ENCODE data around the gene HIVEP2. TPM values are rescaled to one million over a fixed set of nuclear protein-coding genes. Genes with fewer than 3 reads are reported as not detected.

HIVEP2 gene
- total RNA-seq, 1 donor = 28.9 TPM

- no peak overlapping the region for H3K4me3 ChIP-seq (ENCODE audit: low read depth, low read length)
- TF ChIP-seq CTCF (IDR thresholded peaks at IDR 0.05; ENCODE audit: insufficient read depth, low read depth, low read length) = no peak
- no peak for DNase-seq (ENCODE audit: low read depth)
Measured at GRCh38 chr6:142787422-142787821, 157.6 kb downstream of the HIVEP2 start.

DNA sequence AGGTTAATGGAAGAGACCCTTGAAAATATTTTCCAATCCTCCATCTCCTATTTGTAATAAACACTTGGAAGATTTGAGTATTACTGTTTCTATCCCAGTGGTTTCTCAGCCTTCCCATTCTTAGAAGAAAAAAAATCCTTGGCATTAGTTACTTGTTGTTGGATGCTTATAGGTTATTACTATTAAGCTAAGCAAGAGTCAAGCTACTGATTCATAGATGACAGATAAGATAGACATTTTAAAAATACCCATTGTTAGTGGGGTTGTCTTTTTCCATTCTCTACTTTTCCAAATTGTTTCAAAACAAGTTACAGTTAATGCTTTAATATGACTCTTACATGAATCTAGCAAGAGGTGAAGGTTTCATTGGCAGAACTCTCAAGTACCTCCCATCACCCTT is 158.5 kb downstream of the HIVEP2 start:
- no peak for TF ChIP-seq CTCF (IDR thresholded peaks at IDR 0.05; ENCODE audit: insufficient read depth, low read depth, low read length)
- DNase-seq (ENCODE audit: low read depth) = no peak

DNA sequence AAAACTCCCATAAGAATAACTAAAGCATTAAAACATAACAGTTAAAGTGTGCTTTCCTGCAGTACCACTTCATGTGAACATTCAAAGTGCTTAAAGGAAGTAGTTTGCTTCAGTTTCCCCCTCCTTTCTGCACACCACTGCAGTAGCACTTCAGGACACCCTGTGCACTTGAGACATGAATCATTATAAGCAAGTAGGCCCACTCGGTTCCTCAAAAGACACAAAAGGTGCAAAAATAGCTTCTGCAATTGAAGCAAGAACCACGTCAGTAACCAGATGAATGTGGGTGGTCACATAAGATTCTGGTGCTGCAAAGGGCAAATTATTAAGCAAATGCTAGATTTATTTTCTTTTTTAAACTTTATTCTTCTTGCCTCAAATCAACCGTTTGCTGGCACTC is 160.6 kb downstream of the HIVEP2 start:
- TF ChIP-seq CTCF (IDR thresholded peaks at IDR 0.05; ENCODE audit: insufficient read depth, low read depth, low read length) = no peak
- no peak for DNase-seq (ENCODE audit: low read depth)
- no peak overlapping the region for H3K4me3 ChIP-seq (ENCODE audit: low read depth, low read length)

More for the DNA sequence above, 158.5 kb downstream of the HIVEP2 start:
- H3K4me3 ChIP-seq (ENCODE audit: low read depth, low read length) = no peak overlapping the region

- TF ChIP-seq CTCF (IDR thresholded peaks at IDR 0.05; ENCODE audit: insufficient read depth, low read depth, low read length) = no peak
- no peak overlapping the region for H3K4me3 ChIP-seq (ENCODE audit: low read depth, low read length)
- DNase-seq (ENCODE audit: low read depth) = no peak
Measured at GRCh38 chr6:142783499-142783898, 161.5 kb downstream of the HIVEP2 start.

DNA sequence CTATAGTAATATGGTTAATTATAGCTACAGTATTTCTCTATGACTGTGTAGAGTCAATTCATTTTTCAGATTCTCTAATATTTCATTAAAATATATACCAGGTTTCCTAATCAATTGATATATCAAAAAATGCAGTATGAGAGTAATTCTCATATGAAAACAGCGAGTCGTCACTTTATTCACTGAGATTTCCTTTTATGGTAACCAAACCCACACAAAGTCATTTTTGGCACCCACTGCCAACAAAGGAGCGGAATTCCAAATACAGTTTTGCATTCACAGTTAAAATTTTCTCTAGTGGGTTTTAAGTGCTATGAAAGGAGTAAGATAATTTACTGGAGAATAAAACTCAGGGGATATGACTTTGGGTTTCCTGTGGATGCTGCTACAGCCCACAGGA is 163.8 kb downstream of the HIVEP2 start:
- no peak for TF ChIP-seq CTCF (IDR thresholded peaks at IDR 0.05; ENCODE audit: insufficient read depth, low read depth, low read length)
- no peak for DNase-seq (ENCODE audit: low read depth)

GRCh38 chr6:142773859-142774648 is 170.9 kb downstream of the HIVEP2 start:
- no peak overlapping the region for H3K4me3 ChIP-seq (ENCODE audit: low read depth, low read length)
- no peak for TF ChIP-seq CTCF (IDR thresholded peaks at IDR 0.05; ENCODE audit: insufficient read depth, low read depth, low read length)
- DNase-seq (ENCODE audit: low read depth) = no peak

More for the DNA sequence above, 163.8 kb downstream of the HIVEP2 start:
- H3K4me3 ChIP-seq (ENCODE audit: low read depth, low read length) = no peak overlapping the region

DNA sequence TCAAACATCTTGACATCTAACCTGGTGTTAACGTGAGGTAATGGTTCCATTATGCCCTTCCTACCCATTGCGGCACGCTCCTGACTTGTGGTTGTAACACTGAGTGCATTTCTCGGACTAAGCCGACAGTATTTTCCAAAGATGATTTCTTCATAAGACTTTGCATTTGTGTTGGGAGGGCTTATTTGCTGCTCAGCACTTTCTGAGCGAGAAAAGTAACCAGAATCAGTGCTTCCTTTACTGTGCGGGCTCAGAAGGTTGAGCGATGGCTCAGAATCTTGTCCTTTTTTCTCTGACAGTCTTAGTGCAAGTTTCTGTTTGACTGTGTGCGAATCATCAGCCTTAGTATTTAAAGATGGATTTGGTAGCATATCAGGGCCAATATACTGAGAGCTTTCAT is 171.7 kb downstream of the HIVEP2 start:
- no peak overlapping the region for H3K4me3 ChIP-seq (ENCODE audit: low read depth, low read length)
- TF ChIP-seq CTCF (IDR thresholded peaks at IDR 0.05; ENCODE audit: insufficient read depth, low read depth, low read length) = no peak
- DNase-seq (ENCODE audit: low read depth) = no peak
